Cardiac muscle cell (in vitro differentiated cells and primary cell): ENCODE measurements around the gene UGT3A2. TPM values are rescaled to one million over a fixed set of nuclear protein-coding genes. Genes with fewer than 3 reads are reported as not detected.

Experiments used
- DNase-seq, 2 donors: peaks; one replicate each; pipeline versions ENCODE4 v3.0.0 to v3.0.0-alpha.2; 2010 to 2017; ENCODE audit warnings: low read depth in 1 of 2, low spot score in 1 of 2
- H3K27ac ChIP-seq: fragments of 200-600 bp; sonication (generic); 2 replicates; pipeline ENCODE4 v1.5.1; 2016
- H3K27me3 ChIP-seq: fragments of 200-600 bp; sonication (generic); 2 replicates; pipeline ENCODE4 v1.6.0; 2016; ENCODE audit warnings: control low read depth
- H3K36me3 ChIP-seq: fragments of 200-600 bp; sonication (generic); 2 replicates; pipeline ENCODE4 v1.5.1; 2016; ENCODE audit warnings: control low read depth
- H3K4me1 ChIP-seq: fragments of 200-600 bp; sonication (generic); 2 replicates; pipeline ENCODE4 v1.8.1; 2017; ENCODE audit warnings: low read depth, mild to moderate bottlenecking, mixed run types
- H3K4me3 ChIP-seq: fragments of 200-600 bp; sonication (generic); 2 replicates; pipeline ENCODE4 v1.5.1; 2016; ENCODE audit warnings: mild to moderate bottlenecking
- H3K9me3 ChIP-seq: fragments of 200-600 bp; sonication (generic); 2 replicates; pipeline ENCODE4 v1.5.1; 2017; ENCODE audit warnings: low read depth, mild to moderate bottlenecking, control low read depth
- CTCF ChIP-seq: IDR thresholded peaks from 2 replicates; pipeline ENCODE4 v1.5.1; 2012; ENCODE audit warnings: low read depth, mild to moderate bottlenecking, low read length
- polyA plus RNA-seq: library from polyadenylated mRNA; unstranded; fragments of >200 nt; fragmentation: Nextera tagmentation; extraction: Ambion mirVana; gene quantifications from 2 replicates; pipeline ENCODE4 v1.2.1, GENCODE V29; 2016
- total RNA-seq: library from RNA; depleted of rRNA; stranded (reverse); fragments of >200 nt; gene quantifications from 2 replicates; pipeline ENCODE4 v1.2.3, GENCODE V29; 2016

Gene UGT3A2
- total and polyA plus RNA-seq, 2 experiments from 2014 or later, result 2.8 to 11.6 TPM

GRCh38 chr5:36058776-36059175, 7.9 kb downstream of the UGT3A2 start:
- H3K9me3 ChIP-seq, result no peaks in the 10 kb centered on the region
- H3K4me3 ChIP-seq, result no peak overlapping the region
- no peak for TF ChIP-seq CTCF
- DNase-seq, result no peak
- H3K4me1 ChIP-seq, result peaks cover 3% of the 10 kb centered on the region
- no peak overlapping the region for H3K27ac ChIP-seq
- no peaks in the 10 kb centered on the region for H3K27me3 ChIP-seq
- no peaks in the 10 kb centered on the region for H3K36me3 ChIP-seq

GRCh38 chr5:36057386-36057785, 9.3 kb downstream of the UGT3A2 start:
- no peak overlapping the region for H3K4me3 ChIP-seq
- no peaks in the 10 kb centered on the region for H3K27me3 ChIP-seq
- no peak for TF ChIP-seq CTCF
- H3K4me1 ChIP-seq, result peaks cover 3% of the 10 kb centered on the region
- H3K36me3 ChIP-seq, result no peaks in the 10 kb centered on the region
- DNase-seq, result no peak
- H3K27ac ChIP-seq, result no peak overlapping the region
- no peaks in the 10 kb centered on the region for H3K9me3 ChIP-seq

DNA sequence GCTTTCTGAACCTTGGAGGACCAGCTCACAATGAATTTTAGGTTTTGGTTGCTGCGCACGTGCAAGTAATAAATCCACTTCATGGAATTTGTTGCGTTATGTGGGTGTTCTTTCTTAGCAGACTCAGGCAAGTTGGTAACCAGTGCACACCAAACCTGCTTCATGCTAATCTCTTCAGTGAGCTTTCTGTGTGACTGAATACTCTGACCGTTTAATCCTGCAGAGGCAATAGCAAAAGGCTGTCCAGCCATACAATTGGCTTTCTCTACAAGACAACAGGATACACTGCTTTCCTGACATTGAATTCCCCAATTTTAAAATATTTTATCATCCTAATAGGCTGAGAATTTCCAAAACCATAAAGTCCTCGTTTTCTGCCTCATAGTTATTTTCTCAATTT, 10.3 kb downstream of the UGT3A2 start:
- no peak for TF ChIP-seq CTCF
- Histone ChIP-seq H3K4me1 (peaks cover 3% of the 10 kb centered on the region), H3K9me3 (no peaks in the 10 kb centered on the region), H3K36me3 (no peaks in the 10 kb centered on the region), H3K4me3 (no peak overlapping the region), H3K27ac (no peak overlapping the region), H3K27me3 (no peaks in the 10 kb centered on the region)
- no peak for DNase-seq

DNA sequence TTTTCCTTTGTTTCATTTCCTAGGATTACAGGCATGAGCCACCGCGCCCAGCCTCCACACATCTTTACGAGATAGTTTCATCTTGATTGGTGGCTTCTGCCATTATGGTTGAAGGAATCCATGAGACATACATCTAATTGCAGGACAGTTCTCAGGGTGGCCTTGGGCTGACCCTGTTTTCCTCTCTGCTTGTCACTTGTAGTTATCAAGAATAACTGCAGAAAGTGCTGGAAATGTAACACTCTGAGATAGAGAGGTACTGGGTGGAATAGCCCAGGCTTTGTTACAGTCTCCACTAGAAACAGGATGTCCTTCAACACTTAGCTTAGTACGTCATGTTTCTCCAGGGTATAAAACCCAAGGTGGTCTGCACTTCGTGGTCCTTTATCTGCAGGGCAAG, 10.7 kb downstream of the UGT3A2 start:
- Histone ChIP-seq H3K27me3 (no peaks in the 10 kb centered on the region), H3K36me3 (no peaks in the 10 kb centered on the region), H3K27ac (no peak overlapping the region), H3K4me3 (no peak overlapping the region), H3K9me3 (no peaks in the 10 kb centered on the region), H3K4me1 (peaks cover 3% of the 10 kb centered on the region)
- no peak for TF ChIP-seq CTCF
- DNase-seq, result no peak

DNA sequence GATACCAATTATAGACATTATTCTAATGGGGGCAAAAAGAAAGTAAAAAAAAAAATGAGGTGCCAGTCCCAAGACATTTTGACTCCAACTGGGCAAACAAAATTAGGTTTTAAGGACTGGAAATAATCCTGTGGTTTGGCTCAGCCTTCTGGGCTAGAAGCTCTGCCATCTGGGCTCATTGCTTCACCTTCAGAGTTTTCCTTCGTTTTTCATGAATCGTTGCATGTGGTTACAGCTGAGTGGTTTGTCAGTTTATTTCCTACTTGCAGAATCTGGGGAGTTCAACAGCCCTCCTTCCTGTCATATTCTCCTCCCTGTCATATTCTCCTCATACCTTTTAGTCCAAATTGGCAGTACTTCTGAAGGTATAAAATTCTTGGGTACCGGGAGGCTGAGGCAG, 12.0 kb downstream of the UGT3A2 start:
- Histone ChIP-seq H3K27me3 (no peaks in the 10 kb centered on the region), H3K36me3 (no peaks in the 10 kb centered on the region), H3K4me3 (no peak overlapping the region), H3K9me3 (no peaks in the 10 kb centered on the region), H3K27ac (no peak overlapping the region), H3K4me1 (peaks cover 3% of the 10 kb centered on the region)
- DNase-seq, result no peak
- TF ChIP-seq CTCF, result no peak

DNA sequence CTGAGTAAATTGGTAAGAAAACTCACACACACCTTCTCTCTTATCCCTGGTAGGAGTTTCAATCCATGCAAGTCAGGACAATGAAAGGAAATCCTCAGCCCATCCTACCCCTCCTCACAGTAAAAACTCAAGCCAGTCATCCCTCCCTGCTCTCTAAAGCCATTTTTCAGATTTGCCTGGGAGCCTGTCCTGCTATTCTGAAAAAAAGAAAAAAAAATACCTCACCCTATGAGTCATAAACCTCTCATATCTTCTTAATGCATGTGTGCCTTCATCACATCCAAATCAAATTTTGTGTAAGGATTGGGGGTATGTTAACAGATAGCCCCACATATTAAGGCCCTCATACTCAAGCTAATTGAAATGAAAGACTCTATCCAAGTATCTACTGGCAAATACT, 14.1 kb downstream of the UGT3A2 start:
- TF ChIP-seq CTCF, result no peak
- Histone ChIP-seq H3K9me3 (no peaks in the 10 kb centered on the region), H3K36me3 (no peaks in the 10 kb centered on the region), H3K4me3 (no peak overlapping the region), H3K27ac (no peak overlapping the region), H3K27me3 (no peaks in the 10 kb centered on the region), H3K4me1 (no peaks in the 10 kb centered on the region)
- no peak for DNase-seq
